ENCODE data around the gene TMIE. TPM values are rescaled to one million over a fixed set of nuclear protein-coding genes. Genes with fewer than 3 reads are reported as not detected.
A peak's percentile ranks its signal among the peaks of the same experiment; 100 is the strongest.

TMIE gene
- total RNA-seq, 2 donors from 2014 or later: 0.18 to 1.6 TPM

DNA sequence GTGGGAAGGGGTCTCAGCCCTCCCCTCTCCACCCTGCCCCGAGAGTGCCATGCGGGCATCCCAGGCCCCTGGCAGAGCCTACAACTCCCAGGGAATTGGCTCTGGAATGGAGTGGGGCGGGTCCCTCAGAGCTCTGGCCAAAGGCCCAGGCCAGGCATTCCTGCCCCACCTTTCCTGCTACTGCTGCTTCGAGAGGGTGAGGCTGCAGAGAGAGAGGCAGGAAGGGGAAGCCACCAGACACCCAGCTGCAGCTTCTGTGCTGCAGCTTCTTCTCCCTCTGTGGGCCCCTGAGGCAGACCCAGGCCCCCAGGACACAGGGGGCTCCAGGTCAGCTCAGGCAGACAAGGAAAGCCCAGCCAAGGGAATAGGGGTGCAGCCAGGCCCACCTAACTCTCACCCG, 10.4 kb upstream of the TMIE start:
- Histone ChIP-seq H3K4me3 (no peak overlapping the region), H3K36me3 (no peaks in the 10 kb centered on the region), H3K27ac (no peak overlapping the region), H3K9me3 (no peaks in the 10 kb centered on the region), H3K27me3 (replicated peaks; ENCODE audit: insufficient read depth) (no peaks in the 10 kb centered on the region), H3K4me1 (replicated peaks) (peaks cover 5% of the 10 kb centered on the region)
- 45% methylated on average over 5 of the region's 5 CpGs for WGBS
- DNase-seq (ENCODE audit: low spot score): peak; percentile 32
- intact Hi-C loops (cut with DNase I): no loop called here
- TF ChIP-seq, protein P1, sequence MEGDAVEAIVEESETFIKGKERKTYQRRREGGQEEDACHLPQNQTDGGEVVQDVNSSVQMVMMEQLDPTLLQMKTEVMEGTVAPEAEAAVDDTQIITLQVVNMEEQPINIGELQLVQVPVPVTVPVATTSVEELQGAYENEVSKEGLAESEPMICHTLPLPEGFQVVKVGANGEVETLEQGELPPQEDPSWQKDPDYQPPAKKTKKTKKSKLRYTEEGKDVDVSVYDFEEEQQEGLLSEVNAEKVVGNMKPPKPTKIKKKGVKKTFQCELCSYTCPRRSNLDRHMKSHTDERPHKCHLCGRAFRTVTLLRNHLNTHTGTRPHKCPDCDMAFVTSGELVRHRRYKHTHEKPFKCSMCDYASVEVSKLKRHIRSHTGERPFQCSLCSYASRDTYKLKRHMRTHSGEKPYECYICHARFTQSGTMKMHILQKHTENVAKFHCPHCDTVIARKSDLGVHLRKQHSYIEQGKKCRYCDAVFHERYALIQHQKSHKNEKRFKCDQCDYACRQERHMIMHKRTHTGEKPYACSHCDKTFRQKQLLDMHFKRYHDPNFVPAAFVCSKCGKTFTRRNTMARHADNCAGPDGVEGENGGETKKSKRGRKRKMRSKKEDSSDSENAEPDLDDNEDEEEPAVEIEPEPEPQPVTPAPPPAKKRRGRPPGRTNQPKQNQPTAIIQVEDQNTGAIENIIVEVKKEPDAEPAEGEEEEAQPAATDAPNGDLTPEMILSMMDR (IDR thresholded peaks at IDR 0.05): no peak
- TF ChIP-seq POLR2A (IDR thresholded peaks at IDR 0.05): peak; percentile 46

DNA sequence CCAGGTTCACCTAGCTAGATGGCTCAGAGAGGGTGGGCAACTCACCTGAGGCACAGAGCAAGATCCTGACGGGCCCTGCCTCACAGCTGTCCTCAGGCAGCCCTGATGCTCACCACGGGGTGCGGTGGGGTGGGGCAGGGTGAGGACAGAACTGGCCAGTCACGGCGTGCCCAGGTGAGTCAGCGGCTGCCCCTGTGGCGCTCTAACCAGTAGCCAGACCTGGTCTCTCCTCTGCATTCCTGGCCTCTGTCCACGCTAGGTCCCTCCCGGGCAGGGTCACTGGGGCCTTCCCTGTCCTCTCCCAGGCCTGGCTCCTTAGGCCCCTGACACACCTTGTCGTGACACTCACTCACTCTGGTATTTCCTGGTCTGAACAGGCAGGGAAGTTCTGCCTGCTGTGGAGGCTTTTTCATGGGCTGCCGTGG, 8.6 kb upstream of the TMIE start:
- no peaks in the 10 kb centered on the region for H3K27me3 ChIP-seq (replicated peaks; ENCODE audit: insufficient read depth)
- H3K9me3 ChIP-seq: no peaks in the 10 kb centered on the region
- peak overlapping the region; percentile 3 to 60 for H3K27ac ChIP-seq
- H3K36me3 ChIP-seq: no peaks in the 10 kb centered on the region
- intact Hi-C loops (cut with DNase I): no loop called here
- peaks cover 5% of the 10 kb centered on the region for H3K4me1 ChIP-seq (replicated peaks)
- WGBS: 54% methylated on average over 11 of the region's 11 CpGs
- peak; percentile 27 for DNase-seq (ENCODE audit: low spot score)
- no peak for TF ChIP-seq POLR2AphosphoS5 (IDR thresholded peaks at IDR 0.05)
- peak; percentile 64 for TF ChIP-seq POLR2A (IDR thresholded peaks at IDR 0.05)
- H3K4me3 ChIP-seq: peak overlapping the region in 1 of 2 donors; percentile 55

DNA sequence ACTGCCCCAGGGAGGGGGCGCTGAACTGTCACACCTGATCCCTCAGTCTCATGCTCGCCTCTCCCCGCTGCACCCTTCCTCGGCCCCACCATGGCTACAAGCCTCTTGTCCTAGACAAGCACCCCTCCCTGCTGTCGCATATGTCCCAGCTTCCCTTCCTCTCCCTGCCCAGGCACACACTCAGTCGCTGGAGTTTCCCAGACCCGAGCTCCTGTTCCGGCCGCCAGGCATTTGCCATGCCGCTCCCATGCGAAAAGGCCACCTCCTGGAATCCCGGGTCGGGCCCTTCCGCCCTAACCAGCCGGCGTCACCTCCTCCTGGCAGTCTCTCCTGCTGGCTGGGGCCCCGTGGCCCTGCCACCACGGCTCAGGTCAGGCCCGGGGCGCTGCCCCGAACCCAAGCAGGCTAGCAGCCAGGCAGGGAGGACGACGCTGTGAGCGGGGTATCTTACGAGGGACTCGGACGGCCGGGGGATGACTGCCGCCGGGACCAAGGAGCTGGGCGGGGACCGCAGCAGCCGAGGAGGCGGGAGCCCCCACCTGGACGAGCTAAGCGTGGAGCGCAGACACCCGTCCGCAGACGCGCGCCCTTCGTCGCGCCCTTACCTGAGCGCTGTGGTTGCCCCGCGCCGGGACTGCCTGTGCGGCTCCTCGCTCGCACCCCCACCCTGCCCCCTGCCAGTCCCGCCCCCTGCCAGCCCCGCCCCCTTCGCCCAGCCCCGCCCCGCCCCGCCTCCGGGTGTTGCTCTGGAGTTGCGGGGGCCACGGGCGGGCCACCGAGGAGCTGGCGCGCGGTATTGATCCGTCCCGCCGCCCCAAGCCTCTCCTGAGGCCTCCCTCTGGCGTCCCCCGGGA, 7.9 kb upstream of the TMIE start, which contains the start of gene ALS2CL:
ALS2CL (minus strand) TSS at position 642 of the 854 bp plus-strand sequence. CDS start 4,239 bp downstream, outside the sequence.
- Histone ChIP-seq H3K27me3 (replicated peaks; ENCODE audit: insufficient read depth) (no peaks in the 10 kb centered on the region), H3K36me3 (no peaks in the 10 kb centered on the region), H3K4me1 (replicated peaks) (peaks cover 5% of the 10 kb centered on the region), H3K27ac (peak within 1 kb of the TSS; percentile 3 to 60), H3K4me3 (peak within 1 kb of the TSS; percentile 54 to 55), H3K9me3 (no peaks in the 10 kb centered on the region)
- peak; percentile 49 for DNase-seq (ENCODE audit: low spot score)
- WGBS: under 1% methylated on average over 52 of the region's 71 CpGs
- TF ChIP-seq, protein P1 (IDR thresholded peaks at IDR 0.05): peak in 1 of 4 experiments; percentile 5
- no peak for TF ChIP-seq POLR2AphosphoS5 (IDR thresholded peaks at IDR 0.05)
- TF ChIP-seq POLR2A (IDR thresholded peaks at IDR 0.05): peak; percentile 93
- intact Hi-C loops (cut with DNase I): no loop called here

DNA sequence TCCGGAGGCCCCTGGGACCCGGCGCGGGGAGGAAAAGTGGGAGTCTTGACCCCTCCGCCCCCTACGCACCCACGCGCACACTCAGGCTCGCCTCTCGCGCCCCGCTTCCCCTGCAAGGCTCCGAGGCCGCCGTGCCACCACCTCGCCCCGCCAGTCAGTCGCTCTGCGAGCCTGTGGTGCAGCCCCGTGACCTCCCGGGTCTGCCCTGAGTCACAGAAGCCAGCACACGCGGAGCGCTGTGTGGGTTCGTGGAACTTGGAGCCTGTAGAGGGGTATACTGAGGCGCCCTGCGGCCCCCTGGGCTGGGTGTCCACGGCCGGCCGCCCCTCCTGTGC, 7.3 kb upstream of the TMIE start:
- H3K27ac ChIP-seq: peak overlapping the region in 1 of 2 donors; percentile 60
- intact Hi-C loops (cut with DNase I): no loop called here
- H3K4me1 ChIP-seq (replicated peaks): peaks cover 5% of the 10 kb centered on the region
- H3K36me3 ChIP-seq: no peaks in the 10 kb centered on the region
- H3K27me3 ChIP-seq (replicated peaks; ENCODE audit: insufficient read depth): no peaks in the 10 kb centered on the region
- DNase-seq (ENCODE audit: low spot score): no peak
- TF ChIP-seq, protein P1 (IDR thresholded peaks at IDR 0.05): no peak
- TF ChIP-seq POLR2A (IDR thresholded peaks at IDR 0.05): no peak
- no peak for TF ChIP-seq POLR2AphosphoS5 (IDR thresholded peaks at IDR 0.05)
- 37% methylated on average over 8 of the region's 30 CpGs for WGBS
- peak overlapping the region; percentile 54 to 55 for H3K4me3 ChIP-seq
- no peaks in the 10 kb centered on the region for H3K9me3 ChIP-seq

DNA sequence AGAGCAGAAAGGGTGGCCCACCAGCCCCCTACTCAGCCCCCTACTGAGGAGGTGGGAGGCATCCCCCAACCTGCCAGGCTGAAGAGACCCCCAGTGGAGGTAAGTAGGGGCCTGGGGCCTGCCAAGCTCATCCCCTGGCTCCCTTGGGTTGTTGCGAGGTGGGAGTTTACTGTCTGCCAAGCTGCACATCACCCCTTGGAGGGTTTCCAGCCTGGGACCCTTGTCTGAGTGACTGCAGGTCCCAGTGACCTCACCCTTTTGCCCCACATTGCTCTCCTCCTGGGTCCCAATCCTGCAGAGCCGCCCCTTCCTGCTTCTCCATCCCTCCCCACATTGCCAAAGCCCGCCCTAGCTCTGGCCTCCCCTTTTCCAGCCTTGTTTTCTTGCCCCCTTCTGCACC, 6.7 kb upstream of the TMIE start:
- WGBS: 98% methylated on average over 3 of the region's 3 CpGs
- DNase-seq (ENCODE audit: low spot score): no peak
- no peak for TF ChIP-seq POLR2A (IDR thresholded peaks at IDR 0.05)
- TF ChIP-seq, protein P1 (IDR thresholded peaks at IDR 0.05): no peak
- no peak for TF ChIP-seq POLR2AphosphoS5 (IDR thresholded peaks at IDR 0.05)
- H3K4me1 ChIP-seq (replicated peaks): peaks cover 5% of the 10 kb centered on the region
- no peaks in the 10 kb centered on the region for H3K9me3 ChIP-seq
- H3K4me3 ChIP-seq: no peak overlapping the region
- intact Hi-C loops (cut with DNase I): no loop called here
- H3K36me3 ChIP-seq: no peaks in the 10 kb centered on the region
- H3K27me3 ChIP-seq (replicated peaks; ENCODE audit: insufficient read depth): no peaks in the 10 kb centered on the region
- H3K27ac ChIP-seq: no peak overlapping the region
